Measurements from ENCODE around the gene BTBD2. TPM values are rescaled to one million over a fixed set of nuclear protein-coding genes. Genes with fewer than 3 reads are reported as not detected.
A peak's percentile ranks its signal among the peaks of the same experiment; 100 is the strongest.

The BTBD2 gene
- total and polyA plus RNA-seq, 2 of the 13 experiments (the other 11 are each of a cell fraction or from before 2014, with no cell fraction given), result 28.1 to 45.3 TPM

DNA sequence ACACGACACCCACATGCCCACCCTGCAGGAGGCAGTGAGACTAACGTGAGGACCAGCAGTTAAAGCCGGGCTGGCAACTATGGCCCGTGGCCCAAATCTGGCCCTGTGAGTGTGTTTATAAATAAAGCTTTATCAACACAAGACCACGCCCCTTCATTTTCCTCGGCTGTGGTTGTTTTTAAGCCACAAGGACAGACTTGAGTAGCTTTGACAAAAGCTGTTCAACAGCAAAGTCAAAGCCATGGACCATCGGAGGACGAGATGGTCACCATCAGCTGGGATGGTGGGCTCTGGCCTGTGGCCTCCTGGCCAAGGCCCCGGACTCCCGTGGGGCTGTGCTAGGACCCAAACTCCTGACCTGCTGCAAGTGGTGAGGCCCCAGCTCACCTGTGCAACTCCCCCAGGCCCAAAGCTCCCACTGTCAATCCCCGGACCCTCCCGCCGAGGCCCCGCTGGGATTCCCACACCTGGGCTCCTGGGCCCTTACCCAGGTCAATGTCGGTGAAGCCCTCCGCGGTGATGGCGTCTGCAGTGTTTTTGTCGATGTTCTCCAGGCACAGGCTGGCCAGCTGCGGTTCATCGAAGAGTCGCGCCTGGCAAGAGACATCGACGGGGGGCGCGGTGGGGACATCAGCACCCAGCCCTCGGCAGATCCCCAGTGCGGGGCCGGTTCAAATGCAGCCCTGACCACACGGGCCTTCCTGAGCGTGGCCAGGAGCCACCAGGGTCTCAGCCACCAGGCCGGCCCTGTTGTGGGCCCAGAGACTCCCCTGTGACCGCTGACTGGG lies 25.1 kb downstream of the BTBD2 start:
- Histone ChIP-seq H3K4me2 (ENCODE audit: low read depth, low read length) (no peak overlapping the region), H3K79me2 (ENCODE audit: insufficient read depth, low read length) (no peaks in the 10 kb centered on the region), H3K27ac (ENCODE audit: extremely low read length, insufficient read depth, low read length) (no peak overlapping the region), H2AFZ (ENCODE audit: low read length) (no peak overlapping the region), H3K4me1 (ENCODE audit: insufficient read depth, low read length) (no peaks in the 10 kb centered on the region), H3K36me3 (replicated peaks in 1 of 2; ENCODE audit: control insufficient read depth in 1 of 2, insufficient read depth in 2 of 2, low read length in 2 of 2) (peaks cover 17 to 25% of the 10 kb centered on the region in 2 experiments), H3K27me3 (ENCODE audit: control insufficient read depth in 1 of 2, insufficient read depth in 2 of 2, low read length in 2 of 2) (no peaks in the 10 kb centered on the region), H3K9me3 (ENCODE audit: low read length) (no peaks in the 10 kb centered on the region), H3K4me3 (replicated peaks in 1 of 3; ENCODE audit: insufficient read depth in 1 of 3, low read depth in 2 of 3, low read length in 3 of 3) (no peak overlapping the region), H3K9ac (ENCODE audit: insufficient read depth, low read depth, low read length) (no peak overlapping the region), H4K20me1 (ENCODE audit: insufficient read depth, low read length) (no peaks in the 10 kb centered on the region)
- no TSS peak for BruUV-seq (replicated peaks)
- no peak for ATAC-seq
- intact Hi-C loops (cut with micrococcal nuclease; ENCODE audit: unreplicated experiment) (no loop called here), in situ Hi-C loops (cut with HindIII; ENCODE audit: extremely low pct_ligation_motif_present, low pct_unique_long_range_greater_than_20kb) (no loop called here)
- DNase-seq (ENCODE audit: low spot score), result no peak
- 98% methylated on average over 20 of the region's 34 CpGs for WGBS (ENCODE audit: low lambda C conversion rate)
- ChIA-PET CTCF (ENCODE audit: low intra/inter-chr PET ratio, low total read pairs) (no interaction called here), POLR2A (no interaction called here)
- no peak for FAIRE-seq
- TF ChIP-seq, protein P1, sequence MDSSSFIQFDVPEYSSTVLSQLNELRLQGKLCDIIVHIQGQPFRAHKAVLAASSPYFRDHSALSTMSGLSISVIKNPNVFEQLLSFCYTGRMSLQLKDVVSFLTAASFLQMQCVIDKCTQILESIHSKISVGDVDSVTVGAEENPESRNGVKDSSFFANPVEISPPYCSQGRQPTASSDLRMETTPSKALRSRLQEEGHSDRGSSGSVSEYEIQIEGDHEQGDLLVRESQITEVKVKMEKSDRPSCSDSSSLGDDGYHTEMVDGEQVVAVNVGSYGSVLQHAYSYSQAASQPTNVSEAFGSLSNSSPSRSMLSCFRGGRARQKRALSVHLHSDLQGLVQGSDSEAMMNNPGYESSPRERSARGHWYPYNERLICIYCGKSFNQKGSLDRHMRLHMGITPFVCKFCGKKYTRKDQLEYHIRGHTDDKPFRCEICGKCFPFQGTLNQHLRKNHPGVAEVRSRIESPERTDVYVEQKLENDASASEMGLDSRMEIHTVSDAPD (CRISPR knock-in tag; IDR thresholded peaks at IDR 0.05), result no peak
- TF ChIP-seq FOXK2 (IDR thresholded peaks at IDR 0.05) (no peak), GPN1 (CRISPR knock-in tag; IDR thresholded peaks at IDR 0.05; ENCODE audit: borderline replicate concordance) (no peak), PITX1 (CRISPR knock-in tag; IDR thresholded peaks at IDR 0.05) (no peak), ZNF431 (CRISPR knock-in tag; IDR thresholded peaks at IDR 0.05; ENCODE audit: borderline replicate concordance, low read depth) (no peak), MTF1 (CRISPR knock-in tag; IDR thresholded peaks at IDR 0.05) (no peak), LCORL (IDR thresholded peaks at IDR 0.05) (no peak), LCORL (CRISPR knock-in tag; IDR thresholded peaks at IDR 0.05) (no peak)
- TF ChIP-seq, protein P2, sequence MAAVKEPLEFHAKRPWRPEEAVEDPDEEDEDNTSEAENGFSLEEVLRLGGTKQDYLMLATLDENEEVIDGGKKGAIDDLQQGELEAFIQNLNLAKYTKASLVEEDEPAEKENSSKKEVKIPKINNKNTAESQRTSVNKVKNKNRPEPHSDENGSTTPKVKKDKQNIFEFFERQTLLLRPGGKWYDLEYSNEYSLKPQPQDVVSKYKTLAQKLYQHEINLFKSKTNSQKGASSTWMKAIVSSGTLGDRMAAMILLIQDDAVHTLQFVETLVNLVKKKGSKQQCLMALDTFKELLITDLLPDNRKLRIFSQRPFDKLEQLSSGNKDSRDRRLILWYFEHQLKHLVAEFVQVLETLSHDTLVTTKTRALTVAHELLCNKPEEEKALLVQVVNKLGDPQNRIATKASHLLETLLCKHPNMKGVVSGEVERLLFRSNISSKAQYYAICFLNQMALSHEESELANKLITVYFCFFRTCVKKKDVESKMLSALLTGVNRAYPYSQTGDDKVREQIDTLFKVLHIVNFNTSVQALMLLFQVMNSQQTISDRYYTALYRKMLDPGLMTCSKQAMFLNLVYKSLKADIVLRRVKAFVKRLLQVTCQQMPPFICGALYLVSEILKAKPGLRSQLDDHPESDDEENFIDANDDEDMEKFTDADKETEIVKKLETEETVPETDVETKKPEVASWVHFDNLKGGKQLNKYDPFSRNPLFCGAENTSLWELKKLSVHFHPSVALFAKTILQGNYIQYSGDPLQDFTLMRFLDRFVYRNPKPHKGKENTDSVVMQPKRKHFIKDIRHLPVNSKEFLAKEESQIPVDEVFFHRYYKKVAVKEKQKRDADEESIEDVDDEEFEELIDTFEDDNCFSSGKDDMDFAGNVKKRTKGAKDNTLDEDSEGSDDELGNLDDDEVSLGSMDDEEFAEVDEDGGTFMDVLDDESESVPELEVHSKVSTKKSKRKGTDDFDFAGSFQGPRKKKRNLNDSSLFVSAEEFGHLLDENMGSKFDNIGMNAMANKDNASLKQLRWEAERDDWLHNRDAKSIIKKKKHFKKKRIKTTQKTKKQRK (IDR thresholded peaks at IDR 0.05; ENCODE audit: low read length), result no peak
- TF ChIP-seq, protein P3, sequence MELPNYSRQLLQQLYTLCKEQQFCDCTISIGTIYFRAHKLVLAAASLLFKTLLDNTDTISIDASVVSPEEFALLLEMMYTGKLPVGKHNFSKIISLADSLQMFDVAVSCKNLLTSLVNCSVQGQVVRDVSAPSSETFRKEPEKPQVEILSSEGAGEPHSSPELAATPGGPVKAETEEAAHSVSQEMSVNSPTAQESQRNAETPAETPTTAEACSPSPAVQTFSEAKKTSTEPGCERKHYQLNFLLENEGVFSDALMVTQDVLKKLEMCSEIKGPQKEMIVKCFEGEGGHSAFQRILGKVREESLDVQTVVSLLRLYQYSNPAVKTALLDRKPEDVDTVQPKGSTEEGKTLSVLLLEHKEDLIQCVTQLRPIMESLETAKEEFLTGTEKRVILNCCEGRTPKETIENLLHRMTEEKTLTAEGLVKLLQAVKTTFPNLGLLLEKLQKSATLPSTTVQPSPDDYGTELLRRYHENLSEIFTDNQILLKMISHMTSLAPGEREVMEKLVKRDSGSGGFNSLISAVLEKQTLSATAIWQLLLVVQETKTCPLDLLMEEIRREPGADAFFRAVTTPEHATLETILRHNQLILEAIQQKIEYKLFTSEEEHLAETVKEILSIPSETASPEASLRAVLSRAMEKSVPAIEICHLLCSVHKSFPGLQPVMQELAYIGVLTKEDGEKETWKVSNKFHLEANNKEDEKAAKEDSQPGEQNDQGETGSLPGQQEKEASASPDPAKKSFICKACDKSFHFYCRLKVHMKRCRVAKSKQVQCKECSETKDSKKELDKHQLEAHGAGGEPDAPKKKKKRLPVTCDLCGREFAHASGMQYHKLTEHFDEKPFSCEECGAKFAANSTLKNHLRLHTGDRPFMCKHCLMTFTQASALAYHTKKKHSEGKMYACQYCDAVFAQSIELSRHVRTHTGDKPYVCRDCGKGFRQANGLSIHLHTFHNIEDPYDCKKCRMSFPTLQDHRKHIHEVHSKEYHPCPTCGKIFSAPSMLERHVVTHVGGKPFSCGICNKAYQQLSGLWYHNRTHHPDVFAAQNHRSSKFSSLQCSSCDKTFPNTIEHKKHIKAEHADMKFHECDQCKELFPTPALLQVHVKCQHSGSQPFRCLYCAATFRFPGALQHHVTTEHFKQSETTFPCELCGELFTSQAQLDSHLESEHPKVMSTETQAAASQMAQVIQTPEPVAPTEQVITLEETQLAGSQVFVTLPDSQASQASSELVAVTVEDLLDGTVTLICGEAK (IDR thresholded peaks at IDR 0.05), result no peak; the same call in 1 of the 2 replicates
- TF ChIP-seq, protein P3 (CRISPR knock-in tag; IDR thresholded peaks at IDR 0.05), result peak; percentile 98

Measured in HepG2 (cell line).